ENCODE data around the gene CERKL.

Gene CERKL

DNA sequence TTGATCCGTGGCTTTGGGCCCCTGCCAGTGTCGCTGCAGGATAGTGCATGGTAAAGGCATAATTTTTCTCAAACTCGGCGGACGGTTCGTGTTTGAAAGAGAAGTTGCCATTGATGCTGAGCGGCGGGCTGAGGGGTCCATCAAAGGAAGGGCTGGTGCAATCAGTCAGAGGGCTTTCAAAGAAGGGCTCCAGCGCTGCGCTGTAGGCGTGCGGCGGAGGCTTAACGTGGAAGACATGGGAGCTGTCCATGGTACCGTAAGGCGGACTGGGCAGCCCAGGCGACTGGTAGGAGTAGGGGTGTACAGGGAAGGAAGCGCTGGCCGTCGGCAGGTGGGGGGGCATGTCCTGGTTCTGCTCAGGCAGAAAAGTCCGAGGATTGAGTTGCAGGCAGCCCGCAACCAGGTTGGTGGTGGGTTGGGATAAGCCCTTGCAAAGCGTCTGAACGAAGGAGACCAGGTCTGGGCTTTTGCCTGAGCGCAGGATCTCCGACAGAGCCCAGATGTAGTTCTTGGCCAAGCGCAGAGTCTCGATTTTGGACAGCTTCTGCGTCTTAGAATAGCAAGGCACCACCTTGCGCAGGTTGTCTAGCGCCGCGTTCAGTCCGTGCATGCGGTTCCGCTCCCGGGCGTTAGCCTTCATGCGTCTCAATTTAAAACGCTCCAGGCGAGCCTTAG is 21.1 kb upstream of the CERKL start:
- DNase-seq: peak; percentile 74

DNA sequence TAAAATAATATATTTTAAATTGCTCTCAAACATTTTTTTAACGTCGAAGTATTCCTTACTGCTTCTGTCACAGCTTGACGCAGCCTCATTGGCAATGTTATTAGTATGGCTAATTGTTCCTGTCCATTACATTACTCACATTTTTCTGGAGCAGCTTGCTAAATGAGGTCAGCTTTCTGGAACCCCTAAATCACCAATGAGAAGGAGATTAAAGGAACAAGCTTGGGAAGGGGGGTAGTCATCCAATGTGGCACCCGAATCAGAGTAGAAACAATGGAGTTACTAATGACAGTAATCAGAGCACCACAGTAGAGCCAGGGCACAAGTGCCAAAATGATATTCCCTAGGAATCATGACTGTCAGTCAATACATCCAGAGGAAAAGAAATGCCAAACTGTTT is 18.3 kb upstream of the CERKL start:
- no peak for DNase-seq

DNA sequence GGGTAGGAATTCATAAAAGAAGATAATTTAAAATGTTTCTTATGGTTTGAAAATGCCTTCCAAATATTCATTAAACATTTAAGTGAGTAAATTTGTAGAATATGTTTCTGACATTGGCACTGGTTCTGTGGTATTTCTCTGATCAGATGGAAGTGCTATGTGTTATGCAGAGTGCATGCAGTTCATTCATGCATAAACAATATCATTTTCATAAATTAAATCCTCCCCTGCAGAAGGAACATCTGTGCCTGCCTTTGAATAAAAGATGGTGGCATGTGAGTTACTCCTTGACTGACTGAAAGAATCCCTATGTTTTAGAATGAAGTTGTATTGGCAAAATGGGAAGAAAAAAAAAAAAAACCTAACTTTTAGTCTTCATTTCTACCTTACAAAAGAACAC is 17.6 kb upstream of the CERKL start:
- no peak for DNase-seq

DNA sequence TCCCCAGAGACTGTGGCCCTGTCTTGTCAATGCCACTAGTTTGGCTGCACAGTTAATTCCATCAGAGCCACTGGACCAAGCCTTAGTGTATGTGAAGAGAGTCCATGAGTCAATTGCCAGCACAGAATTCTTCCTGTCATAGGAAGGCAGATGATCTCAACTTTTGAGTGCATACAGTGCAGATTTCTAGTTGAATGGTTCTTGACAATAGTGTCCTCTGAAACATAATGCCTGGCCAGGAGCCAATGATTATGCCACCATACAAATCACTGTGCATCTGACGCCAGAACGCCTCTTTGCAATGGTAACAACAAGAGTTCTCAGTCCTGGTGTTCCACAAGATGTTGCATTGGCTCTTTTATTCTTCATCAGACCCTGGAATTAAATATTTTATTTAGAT is 16.3 kb upstream of the CERKL start:
- no peak for DNase-seq

DNA sequence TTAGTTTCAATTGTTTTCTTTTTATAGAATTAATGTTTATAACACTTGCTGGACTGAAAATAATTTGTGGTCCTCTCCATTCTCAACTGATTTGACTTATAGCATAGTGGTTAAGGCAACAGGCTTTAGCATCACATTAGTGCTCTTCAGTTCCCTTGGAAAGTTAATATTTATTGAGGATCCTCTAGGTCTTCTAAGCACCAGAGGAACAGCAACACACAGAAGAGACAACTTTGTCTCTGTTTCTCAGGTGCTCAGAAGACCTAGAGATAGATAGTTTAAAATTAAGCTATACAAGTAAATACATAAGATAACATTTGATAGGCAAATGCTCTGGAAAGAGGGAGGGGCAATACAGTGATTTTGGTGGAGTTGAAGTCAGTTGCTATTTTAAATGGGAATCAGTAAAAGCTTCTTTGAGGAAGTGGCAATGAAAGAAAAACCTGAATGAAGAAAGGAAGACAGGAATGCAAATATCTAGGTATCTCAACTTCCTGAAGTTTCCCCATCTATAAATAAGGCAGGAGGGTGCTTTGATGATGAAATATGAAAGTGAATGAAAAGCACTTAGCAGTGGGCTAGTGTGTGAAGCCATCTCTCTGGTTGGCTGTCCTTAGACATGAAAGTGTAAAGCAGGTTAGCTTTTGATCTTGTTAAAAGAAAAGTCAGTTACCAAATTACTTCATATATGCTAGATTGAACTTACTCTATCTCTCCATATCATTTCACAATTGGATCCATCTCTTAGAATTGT is 15.5 kb upstream of the CERKL start:
- DNase-seq: no peak

DNA sequence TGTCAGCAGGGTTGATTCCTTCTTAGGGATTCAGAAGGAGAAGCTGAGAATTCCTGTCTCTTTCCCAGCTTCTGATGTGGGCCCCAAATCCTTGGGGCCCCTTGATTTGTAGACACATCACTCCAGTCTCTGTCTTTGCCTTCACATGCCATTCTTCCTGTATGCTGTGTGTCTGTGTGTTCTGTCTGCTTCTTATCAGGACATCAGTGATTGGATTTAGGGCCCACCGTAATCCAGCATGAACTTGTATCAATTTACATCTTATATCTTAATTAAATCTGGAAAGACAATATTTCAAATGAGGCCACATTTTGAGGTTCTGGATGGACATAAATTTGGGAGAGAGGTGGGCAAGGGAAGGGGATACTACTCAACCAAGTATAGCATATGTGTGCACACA is 13.7 kb upstream of the CERKL start:
- DNase-seq: no peak

DNA sequence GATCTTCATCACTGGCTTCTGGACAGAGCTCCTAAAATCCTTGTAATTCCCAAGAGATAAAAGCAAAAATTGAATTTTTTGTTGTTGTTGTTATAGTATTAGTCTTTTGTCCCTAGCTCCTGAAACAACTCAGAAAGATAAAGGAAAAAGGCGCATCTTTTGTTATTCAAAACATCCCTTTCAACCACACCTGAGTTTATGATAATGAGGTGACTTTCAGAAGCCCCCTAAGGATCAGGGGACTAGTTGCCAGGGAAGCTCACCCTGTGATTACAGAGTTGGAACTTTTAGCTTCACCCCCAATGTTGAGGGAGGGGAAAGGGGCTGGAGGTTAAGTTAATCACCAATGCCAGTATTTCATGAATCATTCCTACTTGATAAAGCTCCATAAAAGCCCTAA is 10.3 kb upstream of the CERKL start:
- DNase-seq: no peak

DNA sequence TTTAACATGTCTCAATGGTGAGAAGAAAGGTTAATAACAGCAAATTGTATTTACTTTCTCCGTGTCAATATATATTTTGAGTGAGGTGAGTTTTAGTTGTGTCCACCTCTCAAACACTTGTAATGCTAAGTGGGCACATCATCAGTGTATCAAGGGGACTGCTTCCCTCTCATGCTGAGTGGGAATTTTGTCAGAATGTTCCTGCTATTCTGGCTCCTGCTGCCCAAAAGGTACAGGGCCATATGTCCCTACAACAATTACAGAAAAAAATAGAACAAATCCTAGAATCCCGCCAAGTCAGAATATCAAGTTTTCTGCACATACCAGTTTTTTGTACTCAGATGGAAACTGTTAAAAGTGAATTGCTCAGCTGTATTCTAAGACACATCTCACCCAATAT is 5.4 kb upstream of the CERKL start:
- no peak for DNase-seq

DNA sequence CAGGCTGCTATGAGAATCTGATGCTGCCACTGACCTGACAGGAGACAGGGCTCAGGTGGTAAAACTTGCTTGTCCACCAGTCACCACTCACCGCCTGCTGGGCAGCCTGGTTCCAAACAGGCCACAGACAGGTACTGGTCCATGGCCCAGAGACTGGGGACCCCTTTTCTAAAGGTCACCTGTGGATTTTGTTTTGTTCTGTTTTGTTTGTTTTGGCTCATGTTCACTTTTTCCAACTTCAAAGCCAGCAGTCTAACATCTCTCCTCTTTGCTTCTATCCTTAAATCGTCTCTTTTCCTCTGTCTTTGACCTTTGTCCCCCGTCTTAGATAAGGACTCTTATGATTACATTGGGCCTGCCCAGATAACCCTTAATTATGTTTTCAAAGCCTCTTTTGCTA is 3.3 kb upstream of the CERKL start:
- DNase-seq: no peak

DNA sequence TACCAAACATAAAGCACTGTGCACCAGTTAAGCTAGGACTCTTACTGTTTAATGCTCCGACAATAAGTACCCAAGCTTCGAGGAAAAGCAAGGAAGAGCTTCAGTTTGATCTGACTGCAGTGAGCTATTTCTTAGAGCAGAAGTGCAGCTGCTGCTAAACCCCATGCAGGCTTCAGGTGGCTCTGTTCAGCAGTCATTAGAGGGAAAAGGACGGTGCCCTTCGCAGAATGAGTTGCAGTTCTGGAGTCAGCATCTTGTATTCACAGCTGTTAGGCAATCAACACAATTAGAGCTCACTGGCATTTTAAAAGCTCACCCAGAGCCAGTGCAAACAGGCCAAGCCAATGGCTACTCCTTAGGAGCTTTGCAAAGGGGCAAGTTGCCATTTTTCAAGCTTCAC is 1.5 kb upstream of the CERKL start:
- DNase-seq: no peak

DNA sequence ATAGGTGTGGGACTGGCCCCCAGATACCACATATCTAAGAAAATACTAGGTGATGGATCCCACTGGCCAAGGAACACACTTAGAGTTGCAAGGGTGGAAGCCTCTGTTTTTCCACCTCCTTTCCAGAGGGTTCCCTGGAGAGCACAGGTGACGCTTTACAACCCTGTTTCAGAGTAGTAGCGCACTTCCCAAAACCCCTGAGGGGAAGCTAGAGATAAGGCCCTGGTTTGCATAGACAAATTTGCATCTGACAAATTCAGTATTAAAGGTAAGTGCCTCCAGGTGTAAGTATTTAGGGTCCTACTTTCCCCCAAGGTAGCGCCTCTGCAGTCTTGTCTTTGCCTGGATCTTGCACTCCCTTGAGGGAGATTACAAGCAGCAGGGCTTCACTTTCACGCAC is 474 bp upstream of the CERKL start:
- DNase-seq: no peak

DNA sequence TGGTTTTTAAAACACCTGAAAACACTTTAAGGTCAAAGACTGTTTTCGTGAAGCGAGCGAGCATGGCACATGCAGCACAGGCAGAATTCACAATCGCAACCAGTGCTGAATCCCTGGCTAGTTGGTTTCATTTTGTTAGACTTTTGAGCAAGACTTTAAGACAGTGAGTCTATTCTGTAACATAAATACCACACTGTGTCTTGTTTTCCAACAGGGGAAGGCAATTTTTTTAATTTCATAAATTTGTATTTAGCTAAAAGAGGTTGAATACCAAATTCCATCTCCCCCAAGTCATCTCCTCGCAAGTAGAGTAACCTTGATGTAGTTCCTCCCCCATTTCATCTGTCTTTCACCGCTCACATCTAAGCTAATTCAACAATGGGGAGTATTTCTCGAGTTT is 1.4 kb downstream of the CERKL start:
- DNase-seq: no peak

DNA sequence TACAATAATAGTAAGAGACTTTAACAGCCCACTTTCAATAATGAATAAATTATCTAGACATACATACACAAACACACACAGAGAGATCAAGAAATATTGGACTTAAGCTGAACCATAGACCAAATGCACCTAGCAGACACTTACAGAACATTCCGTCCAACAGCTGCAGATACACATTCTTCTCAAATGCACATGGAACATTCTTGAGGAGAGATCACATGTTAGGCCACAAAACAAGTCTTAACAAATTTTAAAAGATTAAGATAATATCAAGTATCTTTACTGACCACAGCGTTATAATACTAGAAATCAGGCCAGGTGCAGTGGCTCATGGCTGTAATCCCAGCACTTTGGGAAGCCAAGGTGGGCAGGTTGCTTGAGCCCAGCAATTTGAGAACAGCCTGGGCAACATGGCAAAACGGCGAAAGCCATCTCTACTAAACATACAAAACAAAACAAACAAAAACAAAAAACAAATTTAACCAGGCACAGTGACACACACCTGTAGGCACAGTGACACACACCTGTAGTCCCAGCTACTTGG is 7.4 kb downstream of the CERKL start:
- no peak for DNase-seq

DNA sequence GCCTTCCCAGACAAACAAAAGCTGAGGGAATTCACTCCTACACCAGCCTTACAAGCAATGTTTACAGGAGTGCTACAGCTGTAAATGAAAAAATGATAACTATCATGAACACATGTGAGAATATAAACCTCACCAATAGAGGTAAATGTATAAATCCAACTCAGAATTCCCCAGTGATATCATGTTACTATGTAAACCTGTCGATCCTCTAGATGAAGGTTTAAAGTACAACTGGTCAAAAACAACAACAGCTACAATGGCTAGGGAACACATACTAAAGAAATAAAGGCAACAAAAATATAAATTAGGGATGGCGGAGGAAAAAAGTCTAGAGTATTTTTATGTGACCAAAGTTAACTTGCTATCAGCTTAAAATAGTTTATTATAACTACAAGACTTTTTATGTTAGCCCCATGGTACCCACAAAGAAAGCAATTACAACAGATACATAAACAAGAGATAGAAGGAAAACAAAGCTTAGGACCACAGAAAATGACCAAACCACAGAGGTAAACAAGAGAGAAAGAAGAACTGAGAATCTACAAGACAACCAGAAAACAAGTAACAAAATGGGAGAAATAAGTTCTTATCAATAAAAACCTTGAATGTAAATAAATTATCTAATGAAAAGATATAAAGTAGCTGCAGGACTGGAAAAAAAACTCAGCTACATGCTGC is 8.3 kb downstream of the CERKL start:
- DNase-seq: no peak

DNA sequence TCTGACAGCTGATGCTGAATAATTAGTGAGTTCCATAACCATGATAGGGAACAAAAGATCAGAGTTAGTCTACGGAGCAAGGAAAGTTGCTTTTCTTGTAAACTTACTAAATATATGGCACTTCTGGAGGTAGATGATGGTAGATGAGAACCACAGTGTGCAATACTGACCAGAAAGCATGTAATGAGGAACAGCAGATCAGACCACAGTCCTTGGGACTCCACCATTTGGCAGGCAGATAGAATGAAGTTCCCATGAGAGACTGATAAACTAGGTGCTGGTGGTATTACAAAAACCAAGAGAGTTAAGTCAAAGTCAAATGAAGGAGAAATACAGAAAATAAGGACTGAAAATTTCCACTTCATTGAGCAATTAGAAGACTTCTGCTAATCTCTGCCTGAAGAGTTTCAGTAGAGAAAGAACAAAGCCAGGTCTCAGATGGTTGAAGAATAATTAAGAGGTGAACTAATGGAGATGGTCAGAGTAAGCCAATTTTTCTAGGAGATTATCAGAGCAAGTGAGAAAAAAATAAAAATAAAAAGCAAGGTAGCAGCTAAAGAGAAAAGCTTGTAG is 10.4 kb downstream of the CERKL start:
- DNase-seq: no peak

DNA sequence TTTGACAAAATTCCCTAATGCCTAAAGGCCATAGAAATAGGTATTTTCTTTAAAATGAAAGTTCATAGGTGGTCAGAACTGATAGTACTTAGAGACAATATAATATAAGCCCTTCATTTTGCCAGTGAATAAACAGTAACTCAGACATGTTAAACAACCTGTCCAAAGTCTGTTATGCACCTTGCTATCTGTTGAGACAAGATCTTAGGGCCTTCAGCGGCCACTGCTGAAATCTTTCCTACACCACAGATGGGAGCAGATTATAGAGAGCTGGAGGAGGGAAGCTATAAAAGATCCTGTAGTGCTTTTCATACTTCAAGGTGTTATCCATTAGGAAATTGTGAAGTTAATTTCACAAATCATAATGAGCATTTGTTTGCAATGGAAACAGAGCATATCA is 13.8 kb downstream of the CERKL start:
- no peak for DNase-seq

DNA sequence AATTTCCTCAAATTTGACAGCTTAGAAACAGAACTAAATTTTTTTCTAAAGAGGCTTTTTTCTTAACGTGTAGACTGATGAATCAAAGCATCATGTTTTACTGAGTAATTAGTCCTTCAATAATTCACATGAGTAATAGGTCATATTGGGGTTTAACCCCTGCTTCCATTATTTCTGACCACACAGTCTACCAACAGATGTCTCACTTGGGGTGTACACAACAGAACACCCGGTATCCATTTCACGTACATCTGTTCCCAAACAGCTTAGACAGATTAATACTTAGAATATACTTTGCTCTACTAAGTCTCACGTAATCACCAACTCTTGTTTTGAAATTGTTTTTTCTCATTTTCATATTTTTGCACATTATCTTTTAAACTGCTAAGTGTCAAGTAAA is 14.8 kb downstream of the CERKL start:
- no peak for DNase-seq

DNA sequence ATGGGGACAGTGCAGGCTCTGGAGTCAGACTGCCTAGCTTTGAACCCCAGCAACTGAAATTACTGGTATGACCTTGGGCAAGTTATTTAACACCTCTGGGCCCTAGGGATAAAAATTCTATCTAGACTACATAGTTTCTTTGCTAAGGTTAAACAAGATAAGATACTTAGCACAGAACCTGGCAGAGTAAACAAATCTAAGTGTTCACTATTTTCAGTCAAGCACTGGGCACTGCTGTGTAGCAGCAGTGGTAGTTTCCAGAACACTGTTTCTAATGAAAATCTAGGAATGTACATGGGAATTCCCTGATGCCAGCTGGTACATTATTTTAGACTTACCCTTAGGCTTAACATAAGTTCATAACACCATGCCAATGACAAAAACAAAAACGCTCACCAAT is 17.2 kb downstream of the CERKL start:
- DNase-seq: no peak

DNA sequence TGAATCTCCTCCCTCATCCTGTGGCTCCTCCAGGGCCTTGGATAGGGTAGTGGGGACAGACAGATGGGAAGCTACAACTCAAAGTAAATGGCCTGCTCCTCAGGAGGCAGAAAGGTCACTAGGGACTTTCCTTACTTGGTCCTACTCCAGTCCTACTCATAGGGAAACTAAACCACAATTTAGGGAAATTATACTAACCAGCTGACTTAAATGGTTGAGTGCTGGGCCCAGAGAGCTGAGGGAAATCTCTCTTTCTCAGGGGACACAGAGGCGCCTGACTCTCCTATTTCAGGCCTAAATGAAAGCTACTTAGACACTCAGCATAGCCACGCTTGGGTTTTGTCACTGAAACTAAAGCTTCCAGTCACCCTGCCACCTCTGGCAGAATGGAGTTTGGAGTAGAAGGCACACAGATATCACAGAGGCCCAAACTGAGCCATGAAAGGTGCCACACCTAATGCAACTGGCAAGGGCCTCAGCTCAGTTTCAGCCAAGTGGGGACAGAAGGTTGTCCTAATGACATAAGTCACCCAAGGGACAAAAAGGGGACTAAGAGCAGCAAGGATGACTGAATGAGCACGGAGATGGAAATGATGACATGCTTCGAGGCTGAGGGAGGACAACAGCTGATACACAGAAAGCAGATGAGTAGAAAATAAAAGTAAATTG is 24.0 kb downstream of the CERKL start:
- DNase-seq: no peak

DNA sequence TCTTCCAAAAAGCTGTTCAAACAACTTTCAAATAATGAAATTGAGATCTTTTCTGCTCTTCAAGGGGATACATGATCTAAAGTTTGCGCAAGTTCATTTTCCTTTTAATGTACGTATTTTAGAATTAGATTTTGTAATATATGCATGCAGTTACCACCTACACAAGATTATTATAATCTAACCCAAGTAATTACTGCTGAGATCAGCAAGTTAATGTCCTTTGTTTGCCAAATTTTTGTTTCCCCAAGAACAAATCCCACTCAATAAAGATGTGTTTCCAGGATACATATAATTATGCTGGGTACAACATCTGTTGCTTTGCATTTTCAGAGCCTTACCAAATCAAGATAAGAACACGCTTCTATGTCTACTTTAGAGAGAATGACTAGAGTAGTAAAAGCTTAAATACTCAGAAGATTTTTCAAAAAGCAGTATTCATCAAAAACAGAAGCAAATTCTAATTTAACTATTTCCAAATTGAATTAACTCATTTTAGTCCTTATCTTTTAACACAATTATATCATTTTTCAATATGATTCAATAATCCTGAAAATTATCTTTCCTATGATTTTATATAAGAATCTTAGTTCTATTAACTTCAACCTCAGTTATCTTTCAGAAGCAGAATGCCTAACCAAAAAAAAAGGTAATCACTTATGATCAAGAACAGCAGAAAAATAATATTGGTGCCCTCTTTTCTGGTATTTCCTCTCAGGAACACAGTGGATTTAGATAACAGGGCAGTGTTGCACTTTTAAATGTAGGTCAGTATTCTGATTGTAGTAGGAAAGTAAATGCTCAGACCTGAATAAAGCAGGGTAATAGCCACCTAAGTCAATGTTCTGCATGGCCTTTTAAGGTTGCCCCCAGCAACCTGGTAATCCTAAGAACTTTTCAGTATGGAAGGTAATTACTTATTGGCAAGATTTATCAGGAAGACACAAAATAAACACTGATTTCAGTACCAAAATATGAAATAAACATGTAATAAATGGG is 28.0 kb downstream of the CERKL start:
- no peak for DNase-seq

DNA sequence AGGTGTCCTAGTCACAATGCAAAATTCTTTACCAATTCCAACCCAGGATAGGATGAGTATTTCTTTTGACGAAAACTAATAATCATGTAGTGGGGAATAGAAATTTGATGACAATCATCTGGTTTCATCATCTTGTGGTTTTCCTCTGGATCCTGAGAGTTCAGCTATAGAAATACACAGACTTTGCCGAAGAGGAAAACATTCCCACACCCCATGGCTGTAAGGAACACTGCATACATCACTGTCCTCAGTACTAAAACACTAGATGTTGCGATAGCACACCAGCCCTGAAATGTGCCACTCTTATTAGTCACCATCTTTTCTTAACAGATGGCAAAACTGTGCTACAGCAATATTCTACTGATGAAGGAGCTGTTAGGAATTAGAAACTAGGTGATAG is 29.4 kb downstream of the CERKL start:
- DNase-seq: no peak

DNA sequence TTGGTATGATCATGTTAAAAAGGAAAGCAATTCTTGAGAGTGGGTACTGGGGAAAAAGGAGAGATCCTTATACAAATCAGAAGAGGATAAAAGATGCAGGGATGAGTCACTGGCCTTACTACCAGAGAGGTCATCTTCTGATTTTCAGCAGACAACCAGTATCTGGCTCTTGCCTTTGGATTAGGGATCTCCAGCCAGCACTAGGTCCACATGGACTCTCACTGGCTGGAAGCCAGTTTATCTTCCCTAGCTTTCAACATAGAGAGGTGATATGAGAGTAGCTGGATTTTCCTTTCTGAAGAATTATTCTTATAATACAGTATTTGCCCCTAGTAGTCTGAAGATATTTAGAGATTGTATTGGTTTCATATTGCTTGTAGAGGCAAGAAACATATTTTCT is 30.2 kb downstream of the CERKL start:
- no peak for DNase-seq
